Measurements from ENCODE around the gene CYP24A1. TPM values are rescaled to one million over a fixed set of nuclear protein-coding genes. Genes with fewer than 3 reads are reported as not detected.

Gene CYP24A1
- polyA plus RNA-seq, 1 donor from 2014 or later: 0.12 TPM

- no peaks in the 10 kb centered on the region for H4K20me1 ChIP-seq (ENCODE audit: insufficient read depth)
Observed at GRCh38 chr20:54163402-54163801, 10.4 kb downstream of the CYP24A1 start.

GRCh38 chr20:54162378-54163009, 11.3 kb downstream of the CYP24A1 start:
- H3K4me2 ChIP-seq (ENCODE audit: low read length): no peak overlapping the region
- no peaks in the 10 kb centered on the region for H4K20me1 ChIP-seq (ENCODE audit: insufficient read depth)
- H2AFZ ChIP-seq (ENCODE audit: low read depth, low read length): no peak overlapping the region
- H3F3A ChIP-seq (ENCODE audit: insufficient read depth, low read length, poor library complexity, severe bottlenecking): no peaks in the 10 kb centered on the region
- H3K27me3 ChIP-seq (ENCODE audit: insufficient read depth, low read depth, low read length): no peaks in the 10 kb centered on the region
- H3K9ac ChIP-seq (ENCODE audit: low read length): no peak overlapping the region
- H3K36me3 ChIP-seq (ENCODE audit: insufficient read depth, low read length): no peaks in the 10 kb centered on the region
- H3K9me3 ChIP-seq (ENCODE audit: low read length): no peaks in the 10 kb centered on the region
- no peak overlapping the region for H3K4me3 ChIP-seq (ENCODE audit: low read length)
- H3K79me2 ChIP-seq (replicated peaks; ENCODE audit: insufficient read depth, low read length): no peaks in the 10 kb centered on the region
- no peak overlapping the region for H3K27ac ChIP-seq (ENCODE audit: low read length)
- H3K9me2 ChIP-seq (ENCODE audit: insufficient read depth, low read length): no peaks in the 10 kb centered on the region
- TF ChIP-seq, protein P1, sequence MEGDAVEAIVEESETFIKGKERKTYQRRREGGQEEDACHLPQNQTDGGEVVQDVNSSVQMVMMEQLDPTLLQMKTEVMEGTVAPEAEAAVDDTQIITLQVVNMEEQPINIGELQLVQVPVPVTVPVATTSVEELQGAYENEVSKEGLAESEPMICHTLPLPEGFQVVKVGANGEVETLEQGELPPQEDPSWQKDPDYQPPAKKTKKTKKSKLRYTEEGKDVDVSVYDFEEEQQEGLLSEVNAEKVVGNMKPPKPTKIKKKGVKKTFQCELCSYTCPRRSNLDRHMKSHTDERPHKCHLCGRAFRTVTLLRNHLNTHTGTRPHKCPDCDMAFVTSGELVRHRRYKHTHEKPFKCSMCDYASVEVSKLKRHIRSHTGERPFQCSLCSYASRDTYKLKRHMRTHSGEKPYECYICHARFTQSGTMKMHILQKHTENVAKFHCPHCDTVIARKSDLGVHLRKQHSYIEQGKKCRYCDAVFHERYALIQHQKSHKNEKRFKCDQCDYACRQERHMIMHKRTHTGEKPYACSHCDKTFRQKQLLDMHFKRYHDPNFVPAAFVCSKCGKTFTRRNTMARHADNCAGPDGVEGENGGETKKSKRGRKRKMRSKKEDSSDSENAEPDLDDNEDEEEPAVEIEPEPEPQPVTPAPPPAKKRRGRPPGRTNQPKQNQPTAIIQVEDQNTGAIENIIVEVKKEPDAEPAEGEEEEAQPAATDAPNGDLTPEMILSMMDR (IDR thresholded peaks at IDR 0.05; ENCODE audit: poor library complexity, severe bottlenecking): no peak
- TF ChIP-seq EP300 (conservative IDR thresholded peaks at IDR 0.05; ENCODE audit: poor library complexity, severe bottlenecking) (no peak), SMC3 (conservative IDR thresholded peaks at IDR 0.05; ENCODE audit: poor library complexity) (no peak), POLR2AphosphoS5 (IDR thresholded peaks at IDR 0.05) (no peak), EZH2 (IDR thresholded peaks at IDR 0.05; ENCODE audit: borderline replicate concordance, insufficient read depth, low read length, poor library complexity, severe bottlenecking) (no peak), TAF1 (IDR thresholded peaks at IDR 0.05; ENCODE audit: low read depth) (no peak), MXI1 (conservative IDR thresholded peaks at IDR 0.05; ENCODE audit: poor library complexity, severe bottlenecking) (no peak)

More at GRCh38 chr20:54163402-54163801, 10.4 kb downstream of the CYP24A1 start:
- Histone ChIP-seq H3K9ac (ENCODE audit: low read length) (no peak overlapping the region), H3K27ac (ENCODE audit: low read length) (no peak overlapping the region), H2AFZ (ENCODE audit: low read depth, low read length) (no peak overlapping the region), H3K79me2 (replicated peaks; ENCODE audit: insufficient read depth, low read length) (no peaks in the 10 kb centered on the region), H3K36me3 (ENCODE audit: insufficient read depth, low read length) (no peaks in the 10 kb centered on the region), H3K27me3 (ENCODE audit: insufficient read depth, low read depth, low read length) (peaks cover 4% of the 10 kb centered on the region), H3K9me2 (ENCODE audit: insufficient read depth, low read length) (no peaks in the 10 kb centered on the region), H3K9me3 (ENCODE audit: low read length) (no peaks in the 10 kb centered on the region), H3K4me2 (ENCODE audit: low read length) (no peak overlapping the region), H3K4me3 (ENCODE audit: low read length) (no peak overlapping the region), H3F3A (ENCODE audit: insufficient read depth, low read length, poor library complexity, severe bottlenecking) (no peaks in the 10 kb centered on the region)
- TF ChIP-seq REST (IDR thresholded peaks at IDR 0.05; ENCODE audit: borderline replicate concordance) (no peak), POLR2AphosphoS5 (IDR thresholded peaks at IDR 0.05) (no peak), EZH2 (IDR thresholded peaks at IDR 0.05; ENCODE audit: borderline replicate concordance, insufficient read depth, low read length, poor library complexity, severe bottlenecking) (no peak), EP300 (conservative IDR thresholded peaks at IDR 0.05; ENCODE audit: poor library complexity, severe bottlenecking) (no peak), TAF1 (IDR thresholded peaks at IDR 0.05; ENCODE audit: low read depth) (no peak), MXI1 (conservative IDR thresholded peaks at IDR 0.05; ENCODE audit: poor library complexity, severe bottlenecking) (no peak), SMC3 (conservative IDR thresholded peaks at IDR 0.05; ENCODE audit: poor library complexity) (no peak), RAD21 (conservative IDR thresholded peaks at IDR 0.05) (no peak)
- TF ChIP-seq, protein P1 (IDR thresholded peaks at IDR 0.05; ENCODE audit: poor library complexity, severe bottlenecking): no peak
